Mucosa of descending colon (tissue), 3 donors: ENCODE measurements around the gene PTBP1. TPM values are rescaled to one million over a fixed set of nuclear protein-coding genes. Genes with fewer than 3 reads are reported as not detected.

Experiments used
- ATAC-seq: fragments of 200-7000 bp; cut with Tn5 transposase; one replicate; pipeline ENCODE4 v1.9.1; 2020; ENCODE audit warnings: mild to moderate bottlenecking, moderate library complexity
- DNase-seq, 3 donors: peaks; one replicate each; pipeline ENCODE4 v3.0.0-alpha.2; 2020
- H3K36me3 ChIP-seq: fragments of 200-600 bp; one replicate; pipeline ENCODE4 v1.8.0; 2021; ENCODE audit warnings: low read depth, mild to moderate bottlenecking
- H3K4me1 ChIP-seq: fragments of 200-600 bp; one replicate; pipeline ENCODE4 v1.8.0; 2021; ENCODE audit warnings: low read depth, mild to moderate bottlenecking
- H3K4me3 ChIP-seq: fragments of 200-600 bp; one replicate; pipeline ENCODE4 v1.8.0; 2021; ENCODE audit warnings: mild to moderate bottlenecking
- H3K9me3 ChIP-seq: fragments of 200-600 bp; one replicate; pipeline ENCODE4 v1.8.0; 2021; ENCODE audit warnings: mild to moderate bottlenecking
- intact Hi-C, 2 donors: fragments of 100-400 bp; cut with DNase I in 1 of 2; cut with micrococcal nuclease in 1 of 2; formaldehyde crosslinking; loops; one replicate each; pipeline versions ENCODE4 v1.11.0 to v1.11.1; 2022; cut with DNase I, micrococcal nuclease
- long read RNA-seq, 2 donors: library from polyadenylated mRNA; unstranded; transcript quantifications; one replicate each; pipeline ENCODE4 v2.0.0, GENCODE V29; 2019 to 2021
- total RNA-seq, 3 donors: library from RNA; stranded (reverse); fragmentation: NEBNext Ultra II Directional in 2 of 3; extraction: Animal tissue kit (Norgen Biotek cat#: 25700) in 2 of 3; gene quantifications; one replicate each; pipeline versions ENCODE4 v1.2.1 to v1.2.4, GENCODE V29; 2021 to 2023
- TF ChIP-seq, protein P1 (sequence below): fragments of 200-600 bp; IDR thresholded peaks from one replicate; pipeline ENCODE4 v1.8.0; 2022; ENCODE audit warnings: antibody characterized with exemption, mild to moderate bottlenecking
- donor health status: DM: no; HTN: no; CAD: no; lungs with moderate emphysema.
- donor health status: DM: no; HTN: no; CAD: no.
- donor health status: DM: no; HTN: yes; CAD: no.

PTBP1 gene
- 100 to 1,000 TPM; 204 to 305 (median 281) TPM for total RNA-seq
- long read RNA-seq, donor 1, transcript PTBP1-203 (15 exons, 3,598 nt), result major isoform, 66 of 152 reads
- long read RNA-seq, donor 1, transcript PTBP1-201 (14 exons, 3,155 nt), result minor isoform, 16 of 152 reads
- long read RNA-seq, donor 1, partial matches to known transcripts, result 42 of 152 reads
- long read RNA-seq, donor 1, other reads (novel, unspliced or antisense), result 25 of 152 reads
- long read RNA-seq, donor 2, transcript PTBP1-203 (15 exons, 3,598 nt), result major isoform, 10 of 36 reads
- long read RNA-seq, donor 2, partial matches to known transcripts, result 17 of 36 reads
- long read RNA-seq, donor 2, other reads (novel, unspliced or antisense), result 7 of 36 reads

DNA sequence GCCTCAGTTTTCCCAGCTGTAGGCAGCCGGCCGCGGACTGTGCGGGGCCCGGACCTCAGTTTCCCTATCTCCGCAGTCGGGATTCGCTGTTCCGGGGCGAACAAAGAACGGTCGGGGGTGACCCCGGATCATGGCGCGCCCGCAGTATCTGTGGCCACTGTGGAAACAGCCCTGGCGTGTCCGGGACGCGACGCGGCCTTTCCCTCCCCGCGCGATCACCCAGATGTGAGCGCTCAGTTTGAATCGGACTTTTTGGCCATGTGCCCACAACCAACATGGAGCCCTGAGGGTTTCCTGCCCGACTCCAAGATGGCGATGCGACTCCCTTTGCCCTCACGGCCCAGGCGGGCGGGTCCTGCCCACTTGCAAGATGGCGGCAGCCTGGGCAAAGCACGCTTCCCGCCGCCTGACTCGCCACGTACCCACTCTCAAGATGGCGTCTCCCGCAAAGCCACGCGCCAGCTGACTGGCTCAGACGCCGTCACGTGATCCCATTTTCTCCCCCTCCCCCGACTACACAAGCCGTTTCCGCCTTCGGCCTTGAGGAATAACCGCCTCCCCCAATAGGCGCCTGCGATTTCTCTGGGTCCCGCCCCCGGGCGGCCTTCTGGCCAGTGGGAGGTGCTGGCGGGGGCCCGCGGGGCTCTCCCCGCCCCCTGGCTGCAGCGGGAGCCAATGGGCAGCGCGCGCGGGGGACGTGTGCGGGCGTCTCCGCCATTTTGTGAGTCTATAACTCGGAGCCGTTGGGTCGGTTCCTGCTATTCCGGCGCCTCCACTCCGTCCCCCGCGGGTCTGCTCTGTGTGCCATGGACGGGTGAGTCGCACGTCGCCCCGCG lies at the start of gene PTBP1:
TSS of gene PTBP1 (plus strand) at position 761 of the 836 bp plus-strand sequence. CDS start at position 807, 46 bp downstream.
- Histone ChIP-seq H3K36me3 (peaks cover 5% of the 10 kb centered on the region), H3K4me3 (peak within 1 kb of the TSS; percentile 84), H3K9me3 (no peaks in the 10 kb centered on the region), H3K4me1 (peaks cover 40% of the 10 kb centered on the region)
- peak; percentile 85 for ATAC-seq
- TF ChIP-seq, protein P1, sequence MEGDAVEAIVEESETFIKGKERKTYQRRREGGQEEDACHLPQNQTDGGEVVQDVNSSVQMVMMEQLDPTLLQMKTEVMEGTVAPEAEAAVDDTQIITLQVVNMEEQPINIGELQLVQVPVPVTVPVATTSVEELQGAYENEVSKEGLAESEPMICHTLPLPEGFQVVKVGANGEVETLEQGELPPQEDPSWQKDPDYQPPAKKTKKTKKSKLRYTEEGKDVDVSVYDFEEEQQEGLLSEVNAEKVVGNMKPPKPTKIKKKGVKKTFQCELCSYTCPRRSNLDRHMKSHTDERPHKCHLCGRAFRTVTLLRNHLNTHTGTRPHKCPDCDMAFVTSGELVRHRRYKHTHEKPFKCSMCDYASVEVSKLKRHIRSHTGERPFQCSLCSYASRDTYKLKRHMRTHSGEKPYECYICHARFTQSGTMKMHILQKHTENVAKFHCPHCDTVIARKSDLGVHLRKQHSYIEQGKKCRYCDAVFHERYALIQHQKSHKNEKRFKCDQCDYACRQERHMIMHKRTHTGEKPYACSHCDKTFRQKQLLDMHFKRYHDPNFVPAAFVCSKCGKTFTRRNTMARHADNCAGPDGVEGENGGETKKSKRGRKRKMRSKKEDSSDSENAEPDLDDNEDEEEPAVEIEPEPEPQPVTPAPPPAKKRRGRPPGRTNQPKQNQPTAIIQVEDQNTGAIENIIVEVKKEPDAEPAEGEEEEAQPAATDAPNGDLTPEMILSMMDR, result no peak
- DNase-seq, result peak; percentile 99 to 100 (median 99)
- intact Hi-C loops, result no loop called here

DNA sequence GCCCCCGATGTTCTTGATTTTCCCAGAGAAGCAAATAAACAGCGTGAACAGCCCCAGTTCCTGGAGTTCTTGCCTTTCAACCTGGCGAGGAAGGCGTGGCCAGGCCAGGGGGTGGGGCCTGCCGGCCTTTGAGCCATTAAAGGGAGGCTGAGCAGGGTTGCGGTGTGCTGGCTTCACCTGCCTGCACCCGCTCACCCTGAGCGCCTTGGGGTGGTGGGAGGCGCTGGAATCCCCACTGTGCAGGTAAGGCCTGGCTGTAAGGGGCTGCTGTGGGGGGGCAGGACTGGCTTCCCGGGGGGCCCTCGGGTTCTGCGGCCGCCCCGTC lies 49.0 kb upstream of the PTBP1 start:
- intact Hi-C loops, result no loop called here
- Histone ChIP-seq H3K36me3 (no peaks in the 10 kb centered on the region), H3K4me1 (peaks cover 6% of the 10 kb centered on the region), H3K9me3 (peaks cover 4% of the 10 kb centered on the region), H3K4me3 (no peak overlapping the region)
- DNase-seq (peak; percentile 87 to 93 (median 91)), ATAC-seq (peak; percentile 35)
- TF ChIP-seq, protein P1, result no peak

DNA sequence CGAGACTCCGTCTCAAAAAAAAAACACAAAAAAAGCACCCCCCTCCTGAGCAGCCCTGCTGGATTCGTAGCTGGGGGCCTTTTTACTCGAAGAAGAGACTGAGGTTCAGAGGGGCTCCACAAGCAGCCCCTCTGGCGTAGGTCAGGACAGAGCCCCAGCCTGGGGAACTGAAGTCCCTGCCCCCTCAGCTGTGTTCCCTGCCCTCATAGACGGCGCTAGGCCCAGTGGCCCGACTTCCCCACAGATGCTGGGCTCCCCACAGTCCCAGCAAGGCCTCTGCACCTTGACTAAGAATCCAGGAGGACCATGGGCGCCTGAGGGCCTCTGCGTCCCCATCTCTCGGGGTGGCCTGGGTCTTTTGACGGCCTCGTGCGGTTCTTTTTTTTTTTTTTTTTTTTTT lies 47.4 kb upstream of the PTBP1 start:
- no peak for DNase-seq
- TF ChIP-seq, protein P1, result no peak
- no peak for ATAC-seq
- H3K36me3 ChIP-seq, result no peaks in the 10 kb centered on the region
- intact Hi-C loops, result no loop called here
- H3K4me1 ChIP-seq, result peaks cover 20% of the 10 kb centered on the region
- no peaks in the 10 kb centered on the region for H3K9me3 ChIP-seq
- H3K4me3 ChIP-seq, result no peak overlapping the region

DNA sequence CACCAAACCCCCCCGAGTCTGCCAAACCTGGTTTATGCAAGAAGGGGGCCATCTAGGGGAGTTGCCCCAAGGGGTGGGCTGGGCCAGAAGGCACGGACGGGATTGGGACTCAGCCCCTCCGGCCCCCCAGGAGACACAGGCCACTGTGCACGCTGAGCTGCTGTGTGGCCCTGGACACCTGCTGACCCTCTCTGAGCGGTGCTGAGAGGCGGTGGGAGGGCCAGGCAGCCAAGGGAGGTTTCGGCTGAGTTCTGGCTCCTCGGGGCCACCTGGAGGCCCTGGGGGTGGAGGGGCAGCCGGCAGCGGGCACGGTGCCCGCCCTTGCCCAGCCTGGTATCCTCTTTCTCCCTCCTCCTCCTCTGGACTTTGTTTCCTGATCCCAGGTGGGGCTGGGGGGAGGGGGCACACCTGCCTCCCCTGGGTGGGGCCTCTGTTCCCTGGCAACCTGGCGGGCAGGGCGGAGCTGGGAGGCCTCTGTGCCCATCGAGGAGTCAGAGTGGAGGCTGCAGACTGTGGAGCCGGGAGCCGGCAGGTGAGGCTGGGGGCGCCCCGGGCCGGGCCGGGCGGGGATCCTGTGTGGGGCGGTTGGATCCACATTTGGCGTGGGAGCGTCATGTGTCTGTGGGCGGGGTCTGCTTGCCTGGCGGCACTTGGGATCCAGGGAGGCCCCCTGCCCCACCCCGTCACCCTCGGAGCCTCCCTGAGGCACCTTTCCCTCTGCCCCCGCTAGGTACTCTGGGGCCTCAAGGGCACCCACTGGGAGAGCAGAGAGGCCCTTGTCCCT lies 46.4 kb upstream of the PTBP1 start, which contains the start of gene MISP:
TSS of gene MISP (plus strand) at position 473 of the 784 bp plus-strand sequence. CDS start 5,835 bp downstream, outside the sequence.
- DNase-seq (peak; percentile 94 to 97 (median 94)), ATAC-seq (peak; percentile 68)
- intact Hi-C loops, result no loop called here
- Histone ChIP-seq H3K36me3 (no peaks in the 10 kb centered on the region), H3K4me3 (peak within 1 kb of the TSS; percentile 54), H3K4me1 (peaks cover 24% of the 10 kb centered on the region), H3K9me3 (no peaks in the 10 kb centered on the region)
- TF ChIP-seq, protein P1, result no peak
